GM19351 (cell line): Measurements from ENCODE around the gene APOBEC4.

Source experiments
- ATAC-seq: cut with Tn5 transposase; IDR thresholded peaks from one replicate; pipeline ENCODE4 v1.9.1; 2021; ENCODE audit warnings: mild to moderate bottlenecking, moderate library complexity; ENCODE audit not compliant: unreplicated experiment

APOBEC4 gene

DNA sequence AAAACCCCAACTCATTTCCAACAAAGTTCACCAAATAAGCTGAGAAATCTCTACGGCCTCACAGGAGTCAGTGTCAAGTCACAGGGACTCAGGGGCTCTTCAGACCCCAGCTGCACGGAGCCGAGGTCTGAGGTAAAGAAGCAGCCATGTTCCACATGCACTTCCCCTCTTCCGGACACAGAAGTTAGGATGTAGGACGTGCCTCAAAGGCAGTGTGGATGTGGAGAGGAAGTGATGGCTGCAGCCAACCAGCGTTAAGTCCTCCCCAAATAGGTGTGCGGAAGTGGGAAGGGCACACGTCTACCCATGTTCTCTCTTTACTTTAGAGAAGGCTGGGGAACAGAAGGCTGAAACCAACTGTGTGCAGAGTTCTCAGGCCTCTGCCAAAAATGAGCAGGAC, 48.3 kb downstream of the APOBEC4 start:
- peak; percentile 15 for ATAC-seq

DNA sequence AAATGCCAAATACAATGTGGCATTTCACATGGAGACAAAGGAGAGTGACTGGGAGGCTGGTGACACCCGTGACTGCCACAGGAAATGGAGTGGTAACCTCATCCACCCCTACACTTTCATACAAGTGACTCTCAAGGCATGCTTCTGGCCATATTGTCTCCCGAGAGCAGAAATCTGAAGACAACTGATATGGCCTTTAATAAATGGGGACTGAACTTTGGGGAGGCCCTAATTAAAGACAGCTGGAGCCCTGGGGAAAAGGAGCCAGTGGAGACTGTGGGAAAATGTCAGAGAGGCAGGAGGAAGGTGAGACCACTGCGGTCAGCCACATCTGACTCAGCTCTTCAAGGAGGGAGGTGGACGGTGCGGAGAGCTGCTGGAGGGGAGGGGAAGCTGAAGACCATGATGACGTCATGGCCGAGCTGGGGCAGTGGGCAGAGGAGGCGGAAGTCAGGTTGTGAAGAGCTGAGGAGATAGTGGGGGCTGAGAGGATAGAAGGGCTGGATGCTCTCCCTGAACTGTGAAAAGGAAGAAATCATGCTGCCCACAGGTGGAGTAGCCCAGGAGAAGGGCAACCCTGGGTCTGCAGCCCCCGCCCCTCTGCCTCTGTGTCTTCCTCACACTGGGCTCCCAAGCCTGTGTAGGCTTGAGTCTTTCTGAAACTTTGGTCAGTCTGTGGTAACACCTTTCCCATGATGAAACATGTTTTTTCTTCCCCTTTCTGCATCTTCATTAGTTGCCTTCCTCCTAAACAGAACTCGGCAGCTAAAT, 48.9 kb downstream of the APOBEC4 start:
- peak; percentile 66 for ATAC-seq

DNA sequence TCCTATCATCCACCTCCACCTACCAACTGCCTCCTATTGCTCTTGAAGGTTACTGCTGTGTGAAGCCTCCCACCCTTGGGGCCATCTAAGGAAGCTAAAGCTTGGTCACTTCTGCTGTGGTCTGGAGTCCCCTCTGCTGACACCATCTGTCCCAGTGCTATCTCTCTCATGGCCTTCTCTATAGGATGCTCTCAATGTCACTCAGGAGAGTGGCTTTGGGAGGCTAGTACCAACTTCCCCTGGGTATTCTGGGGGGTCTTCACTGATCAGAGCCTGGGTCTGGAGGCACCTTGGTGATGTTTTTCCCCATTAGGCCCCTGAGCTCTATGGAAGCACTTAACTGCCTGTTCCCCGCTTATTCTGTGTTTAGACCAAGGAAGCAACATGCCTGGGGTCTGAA, 50.6 kb downstream of the APOBEC4 start:
- no peak for ATAC-seq

DNA sequence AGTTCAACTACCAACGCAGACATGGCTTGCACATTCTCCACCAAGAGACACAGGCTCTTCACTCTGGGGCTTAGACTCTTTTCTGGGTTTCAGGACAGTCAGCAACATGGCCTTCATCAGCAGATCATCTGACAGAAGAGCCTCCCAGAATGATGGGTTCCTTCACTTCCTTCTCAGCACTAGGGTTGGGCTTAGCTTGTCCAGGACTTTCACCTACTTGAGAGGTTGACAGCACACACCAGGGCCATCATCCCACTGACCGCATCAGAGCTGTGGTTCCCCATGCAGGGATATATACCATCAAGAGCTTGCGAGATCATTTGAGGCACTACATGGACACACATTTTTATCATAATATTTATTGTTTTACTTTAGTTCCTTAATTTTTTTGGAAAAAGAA, 52.5 kb downstream of the APOBEC4 start:
- ATAC-seq: no peak

DNA sequence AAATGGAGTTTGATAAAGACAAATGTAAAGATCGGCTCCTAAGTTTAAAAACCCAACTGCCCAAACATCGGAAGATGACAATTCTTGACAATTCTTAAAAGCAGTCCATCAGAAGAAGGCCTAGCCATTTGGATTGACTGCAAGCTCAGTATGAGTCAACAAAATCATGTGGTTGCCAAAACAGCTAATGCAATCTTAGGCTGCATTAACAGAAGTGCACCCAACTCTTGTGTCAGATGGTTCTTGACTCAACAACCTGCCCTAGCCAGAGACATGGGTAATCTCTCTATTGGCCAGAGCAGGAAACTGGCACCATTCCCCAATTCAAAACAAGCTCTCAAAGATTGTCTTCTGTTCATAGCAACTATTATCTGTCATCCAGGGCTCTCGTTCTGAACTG, 53.0 kb downstream of the APOBEC4 start:
- ATAC-seq: no peak

DNA sequence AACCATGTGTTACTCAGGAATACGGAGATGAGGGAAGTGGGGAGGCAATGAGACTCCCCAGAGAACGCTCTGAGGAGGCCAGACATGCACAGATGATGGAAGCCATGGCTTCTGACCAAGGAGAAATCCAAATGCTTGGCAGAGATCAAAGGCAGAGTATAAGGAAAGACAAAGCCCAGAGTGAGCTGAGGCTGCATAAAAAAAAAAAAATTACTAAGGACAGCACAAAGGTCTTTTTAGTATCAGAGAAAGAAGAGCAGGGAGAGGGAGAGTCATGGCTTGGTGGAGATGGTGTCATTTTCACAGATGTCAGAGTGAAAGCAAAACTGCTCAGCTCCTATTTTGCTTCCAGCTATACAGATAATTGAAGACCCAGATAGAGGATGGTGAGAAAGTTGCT, 54.7 kb downstream of the APOBEC4 start:
- peak; percentile 64 for ATAC-seq

DNA sequence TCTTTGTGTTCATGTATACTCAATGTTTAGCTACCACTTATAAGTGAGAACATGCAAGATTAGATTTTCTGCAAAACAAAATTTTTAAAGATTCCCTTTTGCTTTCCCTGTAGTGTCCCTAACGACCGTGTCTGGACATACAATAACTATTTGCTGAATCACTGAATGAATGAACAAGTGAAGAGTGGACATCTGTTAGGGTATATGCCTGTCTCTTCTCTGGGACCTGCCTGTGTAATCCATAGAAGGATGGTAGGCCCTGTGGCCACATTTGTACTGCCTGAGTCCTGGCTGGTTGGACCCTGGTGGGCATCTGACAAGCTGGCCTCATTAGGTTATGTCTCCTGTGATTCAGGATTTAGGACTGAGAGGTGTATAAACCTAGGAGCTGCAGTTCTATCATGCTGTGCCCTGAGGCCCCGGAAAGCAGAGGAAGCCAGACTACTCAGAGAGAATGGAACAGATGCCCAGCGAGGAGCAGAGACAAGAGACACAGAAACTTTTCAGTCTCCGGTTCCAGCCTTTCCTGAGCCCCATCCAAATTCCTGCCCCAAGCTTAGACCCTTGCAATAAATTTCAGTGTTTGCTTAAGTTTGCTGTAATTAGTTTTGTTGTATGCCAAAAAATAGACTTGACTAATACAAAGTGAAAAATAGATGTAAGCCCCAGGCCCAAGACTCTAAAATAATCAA, 55.3 kb downstream of the APOBEC4 start:
- ATAC-seq: no peak

DNA sequence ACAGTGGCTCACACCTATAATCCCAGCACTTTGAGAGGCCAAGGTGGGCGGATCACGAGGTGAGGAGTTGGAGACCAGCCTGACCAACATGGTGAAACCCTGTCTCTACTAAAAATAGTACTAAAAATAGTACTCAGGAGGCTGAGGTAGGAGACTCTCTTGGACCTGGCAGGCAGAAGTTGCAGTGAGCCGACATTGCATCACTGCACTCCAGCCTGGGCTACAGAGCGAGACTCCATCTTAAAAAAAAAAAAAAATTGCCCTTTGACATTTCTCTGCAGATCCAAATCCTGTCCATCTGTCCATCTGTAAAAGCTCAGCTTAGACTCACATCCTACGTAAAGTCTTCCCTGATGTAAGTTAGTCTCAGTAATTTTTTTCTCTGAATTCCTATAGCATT, 56.6 kb downstream of the APOBEC4 start:
- ATAC-seq: no peak
